Activated CD8-positive, alpha-beta memory T cell treated with anti-CD3 and anti-CD28 coated beads for 4 hours (primary cell): ENCODE results near the gene CWH43.
"Not testable (repeated sequence)": the region's sequence is repeated elsewhere in the genome, so short reads cannot be mapped to it uniquely, and the experiment has no call there.

Source experiments
- DNase-seq, 2 donors: peaks; one replicate each; pipeline ENCODE4 v3.0.0-alpha.2; 2020; ENCODE audit warnings: low read depth in 2 of 2

The CWH43 gene

GRCh38 chr4:48976041-48976440 is 10.0 kb upstream of the CWH43 start:
- DNase-seq, result no peak

GRCh38 chr4:48979914-48980579 is 6.0 kb upstream of the CWH43 start:
- no peak for DNase-seq

- DNase-seq, result not testable (repeated sequence)
Observed at GRCh38 chr4:48984005-48984404, 2.1 kb upstream of the CWH43 start.

- DNase-seq, result no peak
Observed at GRCh38 chr4:48985602-48985975, 486 bp upstream of the CWH43 start.

GRCh38 chr4:48986654-48987164 is 634 bp downstream of the CWH43 start:
- no peak for DNase-seq

- no peak for DNase-seq
Observed at GRCh38 chr4:48989461-48990203, 3.6 kb downstream of the CWH43 start.

GRCh38 chr4:48991357-48991756 is 5.3 kb downstream of the CWH43 start:
- no peak for DNase-seq

GRCh38 chr4:48997962-48998361 is 11.9 kb downstream of the CWH43 start:
- DNase-seq, result no peak

- no peak for DNase-seq
Observed at GRCh38 chr4:48998440-48998839, 12.4 kb downstream of the CWH43 start.

GRCh38 chr4:49000806-49001205 is 14.7 kb downstream of the CWH43 start:
- no peak for DNase-seq

GRCh38 chr4:49002931-49003330 is 16.9 kb downstream of the CWH43 start:
- no peak for DNase-seq

GRCh38 chr4:49018718-49019295 is 32.7 kb downstream of the CWH43 start:
- DNase-seq, result no peak

- no peak for DNase-seq
Observed at GRCh38 chr4:49032440-49033161, 46.5 kb downstream of the CWH43 start.

GRCh38 chr4:49036528-49036927 is 50.5 kb downstream of the CWH43 start:
- no peak for DNase-seq

GRCh38 chr4:49044270-49044669 is 58.2 kb downstream of the CWH43 start:
- no peak for DNase-seq

- DNase-seq, result no peak
Observed at GRCh38 chr4:49058306-49058705, 72.2 kb downstream of the CWH43 start.

GRCh38 chr4:49063670-49064069 is 77.6 kb downstream of the CWH43 start:
- DNase-seq, result no peak

- not testable (repeated sequence) for DNase-seq
Observed at GRCh38 chr4:49072196-49072595, 86.1 kb downstream of the CWH43 start.

- DNase-seq, result not testable (repeated sequence)
Observed at GRCh38 chr4:49091883-49092282, 105.8 kb downstream of the CWH43 start.

GRCh38 chr4:49092608-49093135 is 106.6 kb downstream of the CWH43 start:
- DNase-seq, result not testable (repeated sequence)

- DNase-seq, result not testable (repeated sequence)
Observed at GRCh38 chr4:49096215-49096614, 110.1 kb downstream of the CWH43 start.

GRCh38 chr4:49096627-49097026 is 110.6 kb downstream of the CWH43 start:
- DNase-seq, result not testable (repeated sequence)
